ENCODE results near the gene ORMDL1.

The ORMDL1 gene

DNA sequence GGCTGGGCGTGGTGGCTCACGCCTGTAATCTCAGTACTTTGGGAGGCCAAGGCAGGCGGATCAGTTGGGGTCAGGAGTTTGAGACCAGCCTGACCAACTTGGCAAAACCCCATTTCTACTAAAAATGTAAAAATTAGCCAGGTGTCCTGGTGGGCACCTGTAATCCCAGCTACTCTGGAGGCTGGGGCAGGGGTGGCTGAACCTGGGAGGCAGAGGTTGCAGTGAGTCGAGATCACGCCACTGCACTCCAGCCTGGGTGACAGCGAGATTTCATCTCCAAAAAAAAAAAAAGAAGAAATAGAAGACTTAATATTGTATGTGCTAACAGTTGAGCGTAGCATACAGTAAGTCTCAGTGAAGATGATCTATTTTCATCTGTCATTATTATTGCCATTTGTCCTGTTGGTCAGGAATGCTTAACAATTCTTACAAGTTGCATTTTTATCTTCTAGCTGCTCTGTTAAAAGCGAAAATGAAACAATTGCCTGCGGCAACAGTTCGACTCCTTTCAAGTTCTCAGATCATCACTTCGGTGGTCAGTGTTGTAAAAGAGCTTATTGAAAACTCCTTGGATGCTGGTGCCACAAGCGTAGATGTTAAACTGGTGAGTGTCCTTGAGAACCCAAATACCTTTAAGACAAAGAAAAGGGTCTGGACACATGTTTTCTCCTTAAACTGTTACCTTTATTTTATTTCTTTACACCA lies 7.4 kb upstream of the ORMDL1 start:
- H3K27me3 ChIP-seq (replicated peaks; ENCODE audit: control insufficient read depth, insufficient read depth, low read length), result no peaks in the 10 kb centered on the region
- H3K36me3 ChIP-seq (ENCODE audit: control insufficient read depth, insufficient read depth, low read length), result peaks cover 2% of the 10 kb centered on the region
- TF ChIP-seq, protein P1, sequence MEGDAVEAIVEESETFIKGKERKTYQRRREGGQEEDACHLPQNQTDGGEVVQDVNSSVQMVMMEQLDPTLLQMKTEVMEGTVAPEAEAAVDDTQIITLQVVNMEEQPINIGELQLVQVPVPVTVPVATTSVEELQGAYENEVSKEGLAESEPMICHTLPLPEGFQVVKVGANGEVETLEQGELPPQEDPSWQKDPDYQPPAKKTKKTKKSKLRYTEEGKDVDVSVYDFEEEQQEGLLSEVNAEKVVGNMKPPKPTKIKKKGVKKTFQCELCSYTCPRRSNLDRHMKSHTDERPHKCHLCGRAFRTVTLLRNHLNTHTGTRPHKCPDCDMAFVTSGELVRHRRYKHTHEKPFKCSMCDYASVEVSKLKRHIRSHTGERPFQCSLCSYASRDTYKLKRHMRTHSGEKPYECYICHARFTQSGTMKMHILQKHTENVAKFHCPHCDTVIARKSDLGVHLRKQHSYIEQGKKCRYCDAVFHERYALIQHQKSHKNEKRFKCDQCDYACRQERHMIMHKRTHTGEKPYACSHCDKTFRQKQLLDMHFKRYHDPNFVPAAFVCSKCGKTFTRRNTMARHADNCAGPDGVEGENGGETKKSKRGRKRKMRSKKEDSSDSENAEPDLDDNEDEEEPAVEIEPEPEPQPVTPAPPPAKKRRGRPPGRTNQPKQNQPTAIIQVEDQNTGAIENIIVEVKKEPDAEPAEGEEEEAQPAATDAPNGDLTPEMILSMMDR (IDR thresholded peaks at IDR 0.05; ENCODE audit: insufficient read depth, low read length, poor library complexity, severe bottlenecking), result no peak
- H3K4me3 ChIP-seq (replicated peaks; ENCODE audit: low read depth, low read length), result no peak overlapping the region
- no peak for DNase-seq (ENCODE audit: extremely low read depth, insufficient read length)

DNA sequence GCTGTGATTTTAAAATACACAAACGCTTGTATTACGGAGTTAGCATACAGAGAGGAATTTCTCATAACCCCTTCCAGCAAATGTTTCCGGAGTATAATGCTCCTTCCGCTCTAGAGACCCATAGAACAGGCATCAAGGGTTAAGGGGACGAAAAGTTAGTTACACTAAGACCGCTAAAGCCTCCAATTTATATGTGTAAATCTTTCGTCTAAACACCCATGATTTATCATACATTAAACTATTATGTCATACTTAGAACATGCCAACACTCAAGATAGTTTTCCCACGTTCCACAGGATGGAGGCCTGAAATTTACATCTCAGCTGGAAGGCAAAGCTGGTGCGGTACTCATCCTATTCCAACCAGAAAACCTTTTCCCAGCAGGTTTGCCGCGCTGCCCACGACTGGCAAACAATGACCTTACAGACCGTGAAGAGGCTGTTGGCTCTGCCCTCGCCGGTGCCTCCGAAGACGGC lies 650 bp downstream of the ORMDL1 start:
- Histone ChIP-seq H3K36me3 (ENCODE audit: control insufficient read depth, insufficient read depth, low read length) (peaks cover 2% of the 10 kb centered on the region; the same call in 1 of the 2 replicates), H3K27me3 (replicated peaks; ENCODE audit: control insufficient read depth, insufficient read depth, low read length) (no peaks in the 10 kb centered on the region), H3K4me3 (replicated peaks; ENCODE audit: low read depth, low read length) (peak overlapping the region; percentile 89)
- TF ChIP-seq, protein P1 (IDR thresholded peaks at IDR 0.05; ENCODE audit: insufficient read depth, low read length, poor library complexity, severe bottlenecking), result no peak
- DNase-seq (ENCODE audit: extremely low read depth, insufficient read length), result no peak

DNA sequence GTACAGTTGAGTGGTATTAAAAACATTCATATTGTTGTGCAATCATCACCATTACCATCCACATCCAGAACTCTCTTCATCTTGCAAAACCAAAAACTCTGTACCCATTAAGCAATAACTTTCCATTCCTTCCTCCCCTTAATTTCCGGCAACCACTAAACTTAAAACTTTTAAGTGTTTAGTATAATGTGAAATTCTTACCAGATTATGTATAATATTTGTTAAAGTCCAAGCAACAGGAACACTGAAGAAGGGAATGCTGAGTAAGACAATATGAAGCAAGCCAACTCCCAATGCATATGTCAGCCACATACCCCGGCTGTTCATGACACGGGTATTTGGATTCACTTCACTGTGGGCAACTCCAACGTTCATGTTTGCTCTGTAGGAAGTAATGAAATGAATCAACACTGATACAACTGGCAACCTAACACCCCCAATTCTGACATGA lies 1.9 kb downstream of the ORMDL1 start:
- Histone ChIP-seq H3K4me3 (replicated peaks; ENCODE audit: low read depth, low read length) (peak overlapping the region; percentile 89), H3K27me3 (replicated peaks; ENCODE audit: control insufficient read depth, insufficient read depth, low read length) (no peaks in the 10 kb centered on the region), H3K36me3 (ENCODE audit: control insufficient read depth, insufficient read depth, low read length) (peaks cover 4% of the 10 kb centered on the region; the same call in 1 of the 2 replicates)
- TF ChIP-seq, protein P1 (IDR thresholded peaks at IDR 0.05; ENCODE audit: insufficient read depth, low read length, poor library complexity, severe bottlenecking), result no peak
- DNase-seq (ENCODE audit: extremely low read depth, insufficient read length), result peak; percentile 18

DNA sequence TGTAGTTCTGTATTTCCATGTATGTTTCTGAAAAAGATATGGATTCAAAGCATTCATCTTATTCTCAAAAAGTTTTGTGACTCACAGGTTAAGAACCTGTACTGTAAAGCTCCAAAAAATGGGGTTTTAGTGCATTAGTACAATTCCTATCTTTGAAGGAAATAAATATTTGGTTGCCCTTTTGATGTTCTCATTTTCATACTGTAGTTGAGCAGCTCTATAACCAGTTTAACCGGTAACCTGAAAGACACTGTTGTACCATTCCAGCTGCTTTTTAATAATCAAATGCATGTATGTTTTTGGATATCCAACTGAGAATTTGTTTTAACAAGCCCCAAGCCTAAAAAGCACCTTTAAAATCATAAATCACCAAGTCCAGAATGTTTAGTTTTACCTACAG lies 11.9 kb downstream of the ORMDL1 start:
- TF ChIP-seq, protein P1 (IDR thresholded peaks at IDR 0.05; ENCODE audit: insufficient read depth, low read length, poor library complexity, severe bottlenecking), result no peak
- H3K36me3 ChIP-seq (ENCODE audit: control insufficient read depth, insufficient read depth, low read length), result peaks cover 3% of the 10 kb centered on the region
- DNase-seq (ENCODE audit: extremely low read depth, insufficient read length), result no peak
- H3K4me3 ChIP-seq (replicated peaks; ENCODE audit: low read depth, low read length), result no peak overlapping the region
- H3K27me3 ChIP-seq (replicated peaks; ENCODE audit: control insufficient read depth, insufficient read depth, low read length), result no peaks in the 10 kb centered on the region

DNA sequence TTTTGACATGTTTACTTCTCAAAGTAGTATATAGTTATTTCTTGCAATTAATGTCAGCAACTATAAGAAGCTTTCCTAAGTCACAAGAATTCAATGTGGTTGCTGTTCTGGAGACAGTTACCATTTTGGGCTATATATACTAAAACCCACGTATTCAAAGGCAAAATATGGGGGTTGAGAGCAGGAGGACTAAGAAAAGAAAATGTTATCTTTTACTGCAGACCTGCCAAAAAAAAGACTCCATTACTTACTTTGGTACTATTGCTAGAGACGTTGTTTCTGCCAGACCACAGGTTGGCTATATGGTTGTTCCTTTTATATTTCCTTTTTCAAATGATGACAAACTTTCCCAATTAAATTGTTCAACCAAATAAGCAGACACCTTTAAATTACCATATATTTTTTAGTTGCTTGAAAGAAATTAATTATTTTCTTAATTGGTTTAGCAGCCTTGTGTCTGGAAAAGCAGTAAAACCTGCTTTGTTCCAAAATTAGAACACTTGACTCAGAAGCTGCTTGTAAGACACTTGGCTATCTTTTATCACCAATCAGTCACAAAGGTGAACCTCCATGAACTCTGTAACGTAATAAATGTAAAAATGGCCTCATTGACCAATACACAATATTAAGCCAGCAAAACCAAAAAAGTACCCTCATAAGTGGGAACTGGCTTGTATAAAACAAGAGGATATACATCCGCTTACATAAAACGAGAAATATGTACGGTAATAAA lies 13.4 kb downstream of the ORMDL1 start:
- no peak for DNase-seq (ENCODE audit: extremely low read depth, insufficient read length)

More for the DNA sequence above, 13.4 kb downstream of the ORMDL1 start:
- H3K36me3 ChIP-seq (ENCODE audit: control insufficient read depth, insufficient read depth, low read length), result peaks cover 1% of the 10 kb centered on the region
- H3K27me3 ChIP-seq (replicated peaks; ENCODE audit: control insufficient read depth, insufficient read depth, low read length), result no peaks in the 10 kb centered on the region
- TF ChIP-seq, protein P1 (IDR thresholded peaks at IDR 0.05; ENCODE audit: insufficient read depth, low read length, poor library complexity, severe bottlenecking), result no peak
- H3K4me3 ChIP-seq (replicated peaks; ENCODE audit: low read depth, low read length), result no peak overlapping the region
